GM19025 (cell line): ENCODE data around the gene RBMS1.
A peak's percentile ranks its signal among the peaks of the same experiment; 100 is the strongest.

Source experiments
- ATAC-seq: cut with Tn5 transposase; IDR thresholded peaks from one replicate; pipeline ENCODE4 v1.9.1; 2021; ENCODE audit warnings: mild to moderate bottlenecking, low read depth, moderate library complexity; ENCODE audit not compliant: unreplicated experiment

RBMS1 gene, protein sequence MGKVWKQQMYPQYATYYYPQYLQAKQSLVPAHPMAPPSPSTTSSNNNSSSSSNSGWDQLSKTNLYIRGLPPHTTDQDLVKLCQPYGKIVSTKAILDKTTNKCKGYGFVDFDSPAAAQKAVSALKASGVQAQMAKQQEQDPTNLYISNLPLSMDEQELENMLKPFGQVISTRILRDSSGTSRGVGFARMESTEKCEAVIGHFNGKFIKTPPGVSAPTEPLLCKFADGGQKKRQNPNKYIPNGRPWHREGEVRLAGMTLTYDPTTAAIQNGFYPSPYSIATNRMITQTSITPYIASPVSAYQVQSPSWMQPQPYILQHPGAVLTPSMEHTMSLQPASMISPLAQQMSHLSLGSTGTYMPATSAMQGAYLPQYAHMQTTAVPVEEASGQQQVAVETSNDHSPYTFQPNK

DNA sequence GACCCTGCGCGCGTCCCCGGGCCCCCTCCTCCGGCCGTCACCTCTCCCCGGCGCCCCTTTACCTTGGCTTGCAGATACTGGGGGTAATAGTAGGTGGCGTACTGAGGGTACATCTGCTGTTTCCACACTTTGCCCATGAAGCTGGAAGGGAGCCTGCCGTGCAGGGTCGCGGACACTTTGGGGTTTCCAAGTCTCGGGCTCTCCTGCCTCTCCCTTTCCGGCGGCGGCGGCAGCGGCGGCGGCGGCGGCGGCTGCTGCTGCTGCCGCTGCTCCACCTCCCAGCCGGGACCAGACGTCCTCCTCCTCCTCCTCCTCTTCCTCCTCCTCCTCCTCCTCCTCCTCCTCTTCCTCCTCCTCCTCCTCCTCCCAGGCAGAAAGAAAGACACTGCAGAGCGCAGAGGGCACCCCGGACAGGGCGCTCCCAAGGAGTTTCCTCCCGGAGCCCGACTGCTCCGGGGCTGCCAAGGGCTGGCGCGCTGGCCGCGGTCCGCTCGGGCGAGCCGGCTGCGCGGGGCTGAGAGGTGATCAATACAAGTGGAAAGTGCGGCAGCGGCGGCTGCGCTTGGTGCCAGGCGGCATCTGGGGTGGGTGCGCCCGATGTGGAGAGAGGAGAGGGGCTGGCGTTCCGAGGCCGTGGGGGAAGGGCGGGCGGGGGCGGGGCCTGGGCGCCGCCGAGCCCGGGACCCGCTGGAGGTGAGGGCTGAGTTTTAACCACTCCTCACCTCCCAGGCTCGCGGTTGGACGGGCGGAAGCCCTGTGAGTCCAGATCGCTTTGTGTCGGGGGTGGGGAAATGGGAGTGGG lies at the start of gene RBMS1:
TSS of gene RBMS1 (minus strand) at position 581 of the 802 bp plus-strand sequence. CDS start at position 137, 444 bp downstream.
- no peak for ATAC-seq

DNA sequence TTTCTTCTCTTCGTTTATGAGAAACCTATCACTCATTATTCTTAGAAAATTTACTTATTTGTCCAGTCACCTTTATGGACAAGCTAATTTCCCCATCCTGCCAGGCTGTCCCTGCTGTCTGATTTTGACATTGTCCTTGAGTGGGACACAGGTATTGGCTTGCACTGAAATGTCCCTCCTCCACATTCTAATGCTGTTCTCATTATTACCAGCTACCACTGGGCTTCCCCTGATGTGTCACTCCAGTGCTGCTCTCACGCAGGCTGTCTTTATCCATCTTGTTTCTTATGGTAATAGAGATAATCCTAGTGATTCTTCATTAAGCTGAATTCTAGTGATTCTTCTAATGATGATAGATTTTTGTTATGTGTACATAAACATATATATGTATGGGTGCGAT lies 48.1 kb upstream of the RBMS1 start:
- ATAC-seq, result no peak

DNA sequence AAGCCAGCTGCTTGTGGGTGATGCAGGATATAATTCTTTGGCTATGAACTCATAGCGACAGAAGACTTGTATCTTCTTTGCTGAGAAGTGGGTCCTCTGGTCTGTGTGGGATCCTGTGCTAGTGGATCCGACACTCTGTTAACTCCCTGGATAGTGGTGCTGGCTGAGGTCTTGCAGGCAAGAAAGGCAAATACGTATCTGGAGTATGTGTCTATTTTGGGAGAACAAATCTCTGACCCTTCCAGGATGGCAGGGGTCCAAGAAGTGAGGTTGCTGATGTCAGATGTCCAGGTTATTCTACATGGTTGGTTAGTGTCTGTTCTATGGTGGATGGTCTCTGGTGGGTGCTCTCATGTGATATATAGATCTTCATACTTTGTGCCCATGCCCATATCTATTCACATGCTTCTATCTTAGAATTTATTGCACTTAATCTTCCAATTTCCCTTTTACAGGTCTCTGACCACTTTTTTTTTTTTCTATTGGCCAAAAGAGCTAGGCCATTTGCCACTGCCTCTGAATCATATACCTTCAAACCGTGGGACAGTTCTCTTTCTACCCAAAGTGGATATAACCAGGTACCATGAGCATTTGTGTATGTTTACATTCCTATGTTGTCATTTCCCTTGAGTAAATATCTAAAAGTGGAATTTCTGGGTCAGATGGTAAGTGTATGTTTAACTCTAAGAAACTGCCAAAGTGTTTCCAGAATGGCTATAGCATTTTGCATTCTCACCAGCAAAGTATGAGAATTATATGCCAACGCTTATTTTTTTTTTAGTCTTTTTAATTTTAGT lies 45.1 kb upstream of the RBMS1 start:
- ATAC-seq, result no peak

DNA sequence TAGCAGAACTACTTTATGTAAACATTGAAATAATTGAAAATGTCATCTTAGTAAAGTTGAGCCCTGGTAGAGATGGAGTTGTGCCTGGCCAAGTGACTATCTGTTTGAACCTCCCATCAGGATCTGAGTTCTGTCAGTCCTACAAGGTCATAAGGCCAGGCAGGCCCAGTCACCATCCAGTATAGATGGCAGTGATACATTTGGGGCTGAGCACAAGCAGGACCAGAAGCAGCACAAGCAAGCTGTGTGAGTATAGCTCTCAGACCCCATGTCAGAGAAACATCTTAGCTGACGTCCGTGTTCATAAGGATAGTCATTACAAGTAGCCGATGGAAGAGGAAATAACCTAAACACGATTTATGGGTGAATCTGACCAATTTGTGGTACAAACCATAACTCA lies 44.5 kb upstream of the RBMS1 start:
- ATAC-seq, result no peak

DNA sequence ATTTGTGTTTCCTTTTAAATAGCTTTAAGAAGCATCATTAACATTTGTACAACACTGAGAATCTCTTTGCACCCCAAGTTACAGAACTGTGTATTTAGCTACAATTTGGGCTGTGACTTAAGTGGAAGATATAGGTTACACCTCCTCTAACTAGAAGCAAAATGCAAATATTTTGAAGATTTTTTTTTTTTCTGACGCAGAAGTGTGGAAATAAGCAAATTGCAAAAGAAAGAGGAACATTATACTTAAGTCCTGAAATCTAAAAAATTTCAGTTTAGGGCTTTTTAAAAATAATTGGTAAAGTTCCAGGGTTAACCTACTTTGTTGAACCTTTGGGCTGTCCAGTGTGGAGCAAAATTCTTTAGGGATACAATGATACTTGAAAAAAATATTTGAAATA lies 41.4 kb upstream of the RBMS1 start:
- no peak for ATAC-seq

DNA sequence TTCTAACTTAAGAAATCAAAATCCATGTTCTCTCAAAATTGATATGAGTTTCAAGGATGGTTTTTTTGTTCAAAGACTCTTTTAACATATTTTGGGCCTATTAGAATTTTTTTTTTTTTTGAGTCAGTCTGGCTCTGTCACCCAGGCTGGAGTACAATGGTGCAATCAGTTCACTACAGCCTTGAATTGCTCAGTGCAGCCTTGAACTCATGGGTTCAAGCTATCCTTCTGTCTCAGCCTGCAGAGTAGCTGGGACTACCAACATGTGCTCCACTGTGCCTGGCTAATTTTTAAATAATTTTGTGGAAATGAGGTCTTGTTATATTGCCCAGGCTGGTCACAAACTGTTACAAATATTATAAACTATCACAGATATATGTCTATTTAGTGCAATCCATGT lies 40.6 kb upstream of the RBMS1 start:
- ATAC-seq, result no peak

DNA sequence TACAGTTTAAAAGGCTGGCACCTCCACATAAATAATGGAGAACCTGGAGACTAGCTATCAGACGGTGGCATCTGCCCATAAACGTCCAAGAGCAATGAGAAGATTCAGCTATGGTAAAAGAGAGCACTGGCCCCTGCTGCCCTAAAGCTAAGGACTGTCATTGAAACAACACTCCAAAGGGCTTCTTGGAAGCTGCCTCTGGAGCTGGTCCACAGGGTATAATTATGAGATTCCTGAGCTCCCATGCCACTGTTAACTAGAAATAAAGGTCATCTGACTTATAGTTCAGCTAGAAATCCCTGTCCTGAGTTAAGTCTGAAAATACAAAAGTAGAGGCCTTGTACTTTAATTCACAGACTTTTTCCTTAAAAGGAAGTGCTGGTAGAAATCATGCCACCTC lies 39.9 kb upstream of the RBMS1 start:
- no peak for ATAC-seq

DNA sequence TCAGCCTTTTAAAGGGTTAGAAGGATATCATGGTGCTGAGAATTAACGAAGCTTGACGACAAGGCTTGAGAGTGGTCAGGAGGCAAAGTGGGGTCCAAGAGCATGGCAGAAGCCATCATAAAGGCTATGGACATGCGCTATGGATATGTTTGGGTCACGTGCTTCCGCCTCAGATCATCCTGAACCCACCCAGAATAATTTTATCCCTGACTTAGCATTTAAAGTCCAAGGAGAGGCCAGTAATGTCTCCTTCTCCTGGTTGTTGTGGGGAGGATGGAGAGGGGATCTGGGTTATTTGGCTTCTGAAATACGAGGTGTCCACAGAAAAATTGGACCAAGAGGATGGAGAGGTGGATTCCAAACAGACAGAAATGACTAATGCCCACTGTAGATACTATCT lies 38.8 kb upstream of the RBMS1 start:
- ATAC-seq, result no peak

DNA sequence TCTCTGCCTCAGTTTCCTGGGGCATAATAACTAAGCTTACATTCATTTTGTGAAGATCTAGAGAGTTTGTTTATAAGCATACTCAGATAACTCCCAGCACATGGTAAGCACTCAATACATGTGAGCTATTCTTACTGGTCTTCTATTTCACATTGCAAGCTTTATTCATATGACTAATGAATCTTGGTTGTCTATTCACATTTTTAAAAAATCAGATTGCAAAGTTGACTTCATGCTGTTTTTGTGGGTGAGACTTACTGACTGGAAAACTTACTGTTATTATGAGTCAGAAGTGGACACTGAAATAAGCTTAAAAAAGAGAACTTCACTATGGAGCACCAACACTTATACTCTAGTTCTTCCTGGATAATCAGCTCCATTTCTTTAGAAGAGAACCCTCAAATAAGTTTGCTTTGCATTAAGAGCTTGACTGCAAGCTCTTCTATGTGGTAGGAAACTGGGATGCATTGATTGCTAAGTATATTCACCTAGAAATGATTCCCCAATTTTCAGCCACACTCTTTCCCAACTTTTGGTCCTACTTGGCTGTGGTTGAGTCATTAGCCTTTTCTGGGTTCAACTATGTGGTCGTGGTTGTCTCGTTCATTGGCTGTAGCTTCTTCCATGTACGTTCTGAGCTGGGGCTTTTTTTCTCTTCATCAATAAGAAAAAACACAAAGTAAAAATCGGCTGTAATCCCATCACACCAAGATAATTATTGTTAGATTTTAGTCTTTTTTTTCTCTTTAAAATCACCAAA lies 29.5 kb upstream of the RBMS1 start:
- ATAC-seq, result no peak

DNA sequence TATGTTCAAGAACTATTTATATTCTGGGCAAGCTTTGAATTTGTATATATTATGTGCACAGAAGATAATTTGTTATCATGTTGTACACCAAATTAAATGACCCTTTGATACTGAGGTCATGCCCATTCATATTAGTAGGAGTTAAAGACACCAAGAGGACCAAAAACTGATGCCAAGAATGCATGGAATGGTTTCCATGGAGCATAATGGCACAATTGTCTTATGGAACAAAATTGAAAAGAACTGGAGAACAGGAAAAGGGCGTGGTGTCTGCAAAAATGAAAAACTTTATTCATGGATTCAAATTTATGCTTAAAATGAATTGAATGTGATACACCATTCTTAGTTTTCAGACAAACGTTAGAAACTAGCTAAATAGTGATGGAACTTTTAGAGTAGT lies 24.1 kb upstream of the RBMS1 start:
- no peak for ATAC-seq

DNA sequence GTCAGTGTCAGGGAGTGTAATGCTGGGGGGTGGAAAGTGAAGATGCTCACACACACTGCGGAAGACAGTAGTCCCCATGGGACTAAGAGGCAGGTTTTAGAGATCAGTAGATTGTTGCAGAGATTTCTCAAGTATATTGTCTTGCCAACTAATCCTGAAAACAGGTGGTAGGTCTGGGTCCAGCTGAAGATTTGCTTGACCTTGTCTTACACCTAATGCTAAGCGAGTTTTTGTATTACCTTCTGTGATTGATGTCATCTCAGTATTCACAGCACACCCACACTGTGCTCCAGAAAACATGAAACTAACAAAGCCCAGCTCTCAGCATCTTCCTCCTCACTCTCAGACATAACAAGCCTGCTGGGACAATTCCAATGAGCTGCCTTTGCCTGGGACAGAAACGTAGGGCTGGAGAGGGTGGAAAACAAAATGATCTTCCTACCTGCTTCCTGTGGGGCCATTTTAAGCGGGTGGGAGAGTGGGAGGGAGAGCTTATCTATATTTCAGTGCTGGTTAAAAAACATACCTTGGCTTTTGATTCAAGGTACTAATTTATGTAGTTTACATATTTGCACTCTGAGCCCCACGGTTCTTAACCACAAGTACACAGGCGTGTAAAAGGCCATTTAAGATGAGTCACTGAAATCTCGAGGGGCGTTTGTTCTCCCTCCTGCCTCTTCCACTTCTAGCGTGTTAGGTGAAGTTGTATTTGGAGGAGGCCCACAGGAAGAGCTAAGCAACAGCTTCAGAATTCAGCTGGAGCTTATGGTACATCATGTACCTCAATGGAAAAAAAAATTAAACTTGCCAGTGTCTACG lies 23.1 kb upstream of the RBMS1 start:
- peak; percentile 71 for ATAC-seq

DNA sequence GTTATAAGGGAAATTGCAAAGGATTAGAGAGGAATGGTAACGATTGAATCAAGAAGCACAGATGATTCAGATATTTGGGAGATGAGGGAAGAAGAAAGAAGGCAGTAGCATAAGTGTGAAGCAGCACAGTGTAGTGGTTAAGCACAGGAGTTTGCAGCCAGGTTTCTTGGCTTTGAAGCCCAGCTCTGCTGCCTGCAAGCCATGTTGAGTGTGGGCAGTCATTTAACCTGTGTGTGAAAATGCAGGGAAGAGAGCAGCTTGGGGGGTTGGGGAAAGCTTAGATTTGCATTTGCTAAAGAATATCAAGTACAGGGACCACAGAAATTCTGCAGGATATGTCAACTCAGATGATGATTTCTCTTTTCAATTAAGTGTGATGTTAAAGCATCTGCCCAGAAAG lies 21.5 kb upstream of the RBMS1 start:
- no peak for ATAC-seq

DNA sequence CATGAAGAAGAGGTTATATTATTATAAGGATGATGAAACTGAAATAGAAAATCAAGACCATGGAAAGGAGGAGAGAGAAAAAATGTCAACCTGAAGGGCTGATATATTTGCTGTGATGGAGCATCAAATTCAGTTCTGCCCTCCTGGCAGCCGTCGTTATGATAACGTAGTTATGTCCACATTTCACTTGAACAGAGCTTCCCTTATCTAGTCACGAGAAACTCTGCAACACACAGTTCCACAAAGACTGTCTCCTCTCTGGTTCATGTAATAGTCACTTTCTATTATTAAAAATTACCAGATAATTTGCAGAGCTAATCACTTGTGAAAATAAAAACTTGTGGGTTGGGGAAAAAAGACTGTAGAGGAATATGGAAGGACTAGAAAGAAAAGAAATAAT lies 19.5 kb upstream of the RBMS1 start:
- no peak for ATAC-seq

DNA sequence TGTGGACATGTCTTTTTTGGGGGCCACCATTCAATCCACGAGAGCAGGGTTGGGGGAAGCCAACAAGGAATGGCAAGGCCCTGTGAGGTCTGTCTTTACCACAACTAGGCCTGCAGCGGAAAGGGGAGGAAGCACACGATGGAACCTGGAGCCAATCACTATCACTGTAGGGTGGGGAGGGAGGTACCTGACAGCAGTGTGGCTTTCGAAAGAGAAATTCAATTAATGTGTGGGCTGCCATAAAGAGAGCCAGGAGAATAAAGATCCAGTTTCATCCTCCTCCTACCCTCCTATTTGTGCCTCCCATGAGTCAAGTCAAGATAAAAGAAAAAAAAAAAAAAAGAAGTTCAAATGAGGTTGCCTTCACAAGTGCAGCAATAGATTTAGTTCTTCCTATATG lies 18.9 kb upstream of the RBMS1 start:
- no peak for ATAC-seq

DNA sequence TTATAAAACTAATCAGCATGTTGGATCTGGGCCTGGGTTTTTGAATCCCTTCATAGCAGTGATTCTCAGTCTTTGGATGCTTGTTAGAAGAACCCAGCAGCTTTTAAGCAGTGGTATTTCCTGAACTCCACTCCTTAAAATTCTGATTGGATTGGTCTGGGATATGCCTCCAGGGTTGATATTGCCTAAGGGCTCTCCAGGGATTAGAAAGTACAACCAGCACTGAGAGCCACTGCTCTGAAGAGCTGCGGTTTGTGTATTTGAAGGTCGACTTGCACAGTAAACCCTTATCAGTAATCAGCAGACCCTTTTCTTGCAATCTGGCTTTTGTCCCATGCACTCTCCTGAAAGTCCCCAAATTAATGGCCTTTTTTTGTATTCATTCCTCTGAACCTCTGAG lies 17.0 kb upstream of the RBMS1 start:
- ATAC-seq, result no peak

DNA sequence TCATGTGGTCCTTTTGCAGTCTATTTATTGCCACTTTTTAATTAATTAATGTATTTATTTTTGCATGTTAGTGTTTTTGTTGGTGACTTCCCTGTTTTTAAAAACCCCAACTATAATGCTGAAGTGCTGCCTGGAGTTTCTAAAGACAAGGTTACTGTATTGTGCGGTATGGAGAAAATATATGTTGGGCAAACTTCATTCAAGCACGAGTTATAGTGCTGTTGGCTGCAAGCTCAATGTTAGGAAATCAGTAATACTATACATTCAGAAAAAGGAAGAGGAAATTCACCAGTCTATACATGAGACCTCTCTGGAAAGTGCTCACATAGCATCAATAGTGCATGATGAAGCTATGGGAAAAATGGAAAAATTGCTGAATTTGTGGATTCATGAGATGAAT lies 15.4 kb upstream of the RBMS1 start:
- no peak for ATAC-seq

DNA sequence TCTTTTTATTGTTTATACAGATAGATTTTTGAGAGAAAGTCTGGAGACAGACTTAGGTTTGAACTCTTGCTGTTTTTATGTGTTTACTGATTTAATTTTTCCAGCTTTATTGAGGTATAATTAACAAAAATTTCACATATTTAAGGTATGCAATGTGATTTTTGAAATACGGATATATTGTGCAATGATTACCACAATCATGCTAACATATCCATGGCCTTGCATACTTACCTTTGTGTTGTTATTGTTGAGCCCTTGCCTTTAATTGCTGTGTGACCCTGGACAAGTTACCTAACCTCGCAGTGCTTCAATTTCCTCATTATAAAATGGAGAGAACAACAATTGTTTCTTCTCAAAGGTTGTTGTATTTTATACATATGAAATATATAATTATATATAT lies 13.9 kb upstream of the RBMS1 start:
- no peak for ATAC-seq

DNA sequence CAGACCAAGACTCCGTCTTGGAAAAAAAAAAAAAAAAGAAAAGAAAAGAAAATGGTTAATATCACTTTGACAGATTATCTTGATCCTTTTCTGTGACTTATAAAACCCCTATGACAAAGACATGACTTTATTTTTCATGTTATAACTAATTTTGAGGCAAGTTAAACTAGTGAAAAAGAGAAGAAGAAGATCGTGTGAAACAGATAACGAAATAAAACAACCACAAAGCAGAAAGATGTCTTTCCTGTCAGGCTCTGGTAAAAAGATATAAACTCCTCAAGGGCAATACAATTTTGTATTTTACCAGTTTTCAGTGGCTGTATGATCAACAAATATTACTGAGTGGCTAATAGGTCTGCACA lies 13.4 kb upstream of the RBMS1 start:
- no peak for ATAC-seq

DNA sequence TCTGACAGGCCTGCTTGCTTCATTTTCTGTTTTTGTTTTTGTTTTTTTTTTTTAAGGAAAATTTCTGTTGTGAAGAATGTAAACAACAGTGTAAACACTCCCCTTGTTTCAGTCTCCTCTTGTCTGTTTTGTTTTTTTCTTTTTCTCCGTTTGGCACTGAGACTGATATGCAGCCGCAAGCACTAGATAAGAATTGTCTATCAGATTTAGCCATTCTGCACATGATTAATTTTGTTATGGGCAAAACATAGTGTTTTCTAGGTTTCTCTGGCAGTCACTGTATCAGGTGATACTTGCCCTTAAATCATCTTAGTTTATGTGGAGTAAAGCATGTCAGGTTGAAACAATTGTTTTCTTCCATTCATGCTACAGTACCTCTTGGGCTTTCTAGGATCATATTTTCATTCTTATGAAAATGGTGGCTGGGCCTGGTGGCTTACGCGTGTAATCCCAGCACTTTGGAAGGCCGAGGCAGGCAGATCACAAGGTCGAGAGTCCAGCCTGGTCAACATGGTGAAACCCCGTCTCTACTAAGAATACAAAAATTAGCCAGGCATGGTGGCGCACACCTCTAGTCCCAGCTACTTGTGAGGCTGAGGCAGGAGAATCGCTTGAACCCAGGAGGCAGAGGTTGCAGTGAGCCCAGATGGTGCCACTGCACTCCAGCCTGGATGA lies 12.9 kb upstream of the RBMS1 start:
- ATAC-seq, result no peak
